GM19025 (cell line): Measurements from ENCODE around the gene SETBP1.

Experiments used
- ATAC-seq: cut with Tn5 transposase; IDR thresholded peaks from one replicate; pipeline ENCODE4 v1.9.1; 2021; ENCODE audit warnings: mild to moderate bottlenecking, low read depth, moderate library complexity; ENCODE audit not compliant: unreplicated experiment

The SETBP1 gene

DNA sequence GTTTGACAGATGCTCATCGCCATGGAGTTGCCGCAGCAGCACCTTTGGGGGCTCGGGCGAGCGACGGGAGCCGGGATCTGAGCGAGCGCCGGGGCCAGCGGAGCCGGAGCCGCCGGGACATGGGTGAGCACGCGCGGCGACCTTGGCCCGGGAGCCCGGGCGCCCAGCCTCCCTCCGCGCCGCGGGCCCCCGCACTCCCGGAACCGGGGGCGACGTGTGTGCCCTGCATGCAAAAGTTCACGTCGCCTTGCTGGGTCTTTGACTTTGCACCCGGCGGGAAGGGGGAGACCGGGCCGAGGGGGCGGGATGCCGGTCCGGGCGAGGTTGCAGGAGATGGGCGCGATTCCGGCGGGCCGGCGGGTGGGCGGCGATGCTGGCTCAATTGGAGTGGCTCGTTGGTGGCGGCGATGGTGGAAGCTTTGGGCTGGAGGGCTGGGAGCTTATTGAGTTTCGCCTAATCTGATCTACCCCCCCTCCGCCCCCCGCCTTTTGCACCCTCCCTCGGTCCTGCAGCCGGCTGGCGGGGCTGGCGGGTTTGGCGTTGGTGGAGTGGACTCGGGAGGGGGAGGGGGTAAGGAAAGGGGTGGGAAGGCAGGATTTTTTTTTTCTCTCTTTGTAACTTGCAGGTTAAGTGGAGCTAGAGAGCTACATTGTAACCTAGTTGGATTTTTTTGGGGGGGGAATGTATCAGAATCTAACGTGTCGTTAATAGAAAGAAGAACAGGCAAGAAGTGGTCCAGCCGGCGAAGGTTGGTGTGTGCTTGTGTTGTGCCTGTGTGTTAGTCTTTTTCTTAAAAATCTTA lies at the start of gene SETBP1:
Gene SETBP1 (plus strand): TSS at position 616 of the 803 bp plus-strand sequence. CDS start 20,459 bp downstream, outside the sequence.
- ATAC-seq = no peak

DNA sequence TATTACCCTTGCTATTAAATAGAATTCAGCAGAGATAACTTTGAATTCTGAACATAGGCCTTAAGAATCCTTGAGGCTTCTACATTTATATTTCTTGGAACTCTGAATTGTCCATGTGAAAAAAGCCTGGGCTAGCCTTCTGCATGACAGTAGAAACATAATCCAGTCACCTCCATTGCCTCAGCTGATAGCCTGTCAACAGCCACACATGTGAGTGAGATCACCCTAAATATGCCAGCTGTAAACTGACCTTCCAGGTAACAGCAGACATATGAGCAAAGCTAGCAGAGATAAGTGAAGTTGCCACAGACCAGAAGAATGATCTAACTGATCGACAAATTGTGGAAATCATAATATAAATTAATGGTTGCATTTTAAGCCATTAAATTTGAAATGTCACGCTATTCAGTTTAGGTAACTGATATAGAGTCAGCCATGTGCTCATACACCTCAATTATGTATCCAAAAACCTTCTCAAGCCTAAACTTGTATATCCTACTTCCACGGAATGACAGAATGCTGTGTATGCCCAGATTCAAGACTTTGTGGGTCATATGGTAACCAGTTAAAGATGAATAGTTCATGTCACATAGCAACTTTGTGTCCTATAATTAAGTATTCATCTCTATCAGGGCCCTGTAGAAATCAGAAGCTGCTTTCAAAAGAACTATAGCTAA lies 48.1 kb upstream of the SETBP1 start:
- no peak for ATAC-seq

DNA sequence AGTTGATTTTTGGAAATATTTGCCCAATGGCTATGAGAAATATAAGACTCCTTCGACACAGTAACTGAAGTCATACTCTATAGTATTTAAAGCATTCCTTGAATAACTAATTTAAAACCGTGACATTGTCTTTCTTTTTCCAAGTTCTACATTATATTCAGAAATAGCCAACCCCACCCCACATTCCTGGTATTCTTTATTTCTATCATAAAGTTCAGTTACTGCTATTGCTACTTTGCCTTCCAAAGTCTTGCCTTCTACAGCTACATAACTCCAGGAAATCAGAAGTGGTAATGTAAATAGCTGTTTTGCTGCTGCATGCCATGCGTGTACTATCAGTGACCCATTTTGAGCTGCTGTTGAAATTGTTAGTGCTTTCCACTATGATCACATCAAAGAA lies 45.1 kb upstream of the SETBP1 start:
- ATAC-seq = no peak

DNA sequence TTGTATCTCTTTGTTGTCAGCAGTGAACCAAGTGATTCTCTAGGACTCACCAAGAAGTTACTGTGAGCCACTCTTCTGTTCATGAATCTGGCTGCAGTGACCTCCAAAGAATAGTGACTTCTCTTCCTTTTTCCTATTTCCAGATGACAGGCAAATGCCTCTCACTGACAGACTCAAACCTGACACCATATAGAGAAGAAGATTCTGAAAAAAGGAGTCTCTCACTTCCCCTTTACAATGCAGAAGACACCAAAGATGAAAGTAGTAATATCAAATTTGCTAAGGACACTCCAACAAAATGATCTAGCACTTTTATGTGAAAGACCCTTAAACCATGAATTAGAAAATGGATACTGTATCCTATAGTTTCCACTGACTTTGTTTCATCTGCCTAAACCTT lies 44.4 kb upstream of the SETBP1 start:
- no peak for ATAC-seq

DNA sequence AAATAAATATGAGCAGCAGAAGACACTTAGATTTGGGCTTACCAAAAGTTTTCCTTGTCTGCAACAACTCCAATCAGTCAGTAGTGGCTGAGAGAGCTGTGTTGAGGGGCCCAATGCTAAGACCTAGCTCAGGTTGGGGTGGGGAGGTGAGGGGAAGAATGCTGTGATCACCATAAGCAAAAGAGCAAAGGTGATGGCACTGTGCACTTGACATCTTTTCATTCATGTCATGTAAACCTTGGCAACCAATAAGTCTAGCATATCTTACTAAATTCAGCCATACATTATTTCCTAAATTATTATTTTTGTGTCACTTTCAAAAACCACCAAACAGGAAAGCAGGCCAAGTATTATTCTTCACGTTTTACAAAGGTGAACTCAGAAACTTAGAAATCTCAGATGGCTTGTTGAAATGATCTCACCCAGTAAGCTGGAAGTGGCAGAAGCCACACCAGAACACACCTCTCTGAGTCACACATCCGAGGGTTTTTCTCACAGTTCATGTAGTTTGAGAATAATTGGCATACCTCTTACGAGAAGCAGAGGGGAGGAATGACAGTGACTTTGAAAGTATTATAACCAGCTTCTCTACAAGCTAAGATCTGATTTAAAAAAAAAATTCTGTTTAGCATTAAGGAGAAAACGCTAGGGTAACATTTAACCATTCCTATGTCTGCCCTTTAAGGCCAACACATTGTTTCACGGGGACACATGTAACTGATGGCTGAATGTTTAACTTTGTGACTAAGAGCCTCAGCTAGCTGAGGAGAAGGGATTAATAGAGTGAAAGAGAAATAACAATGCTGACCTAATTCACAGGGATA lies 43.3 kb upstream of the SETBP1 start:
- ATAC-seq = no peak

DNA sequence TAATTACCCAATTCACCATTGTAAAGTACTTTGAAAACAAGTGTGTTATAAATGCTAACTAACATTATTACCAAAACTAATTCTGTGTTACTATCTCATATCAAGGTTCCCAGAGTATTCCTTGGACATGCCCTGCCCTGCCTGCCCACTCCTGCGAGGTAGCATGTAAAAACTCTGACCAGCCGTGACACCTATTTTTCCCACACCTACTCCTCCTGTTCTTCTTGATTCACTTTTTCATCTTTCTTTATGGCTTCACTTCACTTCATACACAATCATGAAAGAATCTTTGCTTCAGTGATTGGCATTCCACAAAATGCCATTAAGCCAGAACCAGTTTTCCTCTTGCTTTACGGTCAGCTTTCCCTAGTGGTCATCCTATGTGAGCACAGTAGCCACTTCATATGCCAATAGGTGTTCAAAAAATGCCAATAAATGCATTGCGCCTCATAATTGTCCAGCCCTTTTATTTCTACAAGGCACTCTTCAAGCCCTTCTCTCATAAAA lies 42.6 kb upstream of the SETBP1 start:
- ATAC-seq = no peak

DNA sequence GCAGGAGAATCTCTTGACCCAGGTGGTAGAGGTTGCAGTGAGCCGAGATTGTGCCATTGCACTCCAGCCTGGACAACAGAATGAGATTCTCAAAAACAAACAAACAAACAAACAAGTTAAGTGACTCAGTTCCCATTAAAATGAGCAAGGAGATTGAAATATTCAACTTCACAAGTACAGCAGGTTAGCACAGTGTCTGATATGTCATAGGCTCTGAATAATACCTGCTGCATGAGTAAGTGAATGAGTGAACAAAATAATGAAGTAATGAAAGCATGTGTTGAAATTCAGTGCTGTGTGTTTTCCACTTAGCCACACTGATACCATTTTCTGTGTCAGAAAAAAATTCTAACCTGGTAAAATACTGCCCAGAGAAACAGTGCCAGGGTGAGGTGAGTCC lies 41.9 kb upstream of the SETBP1 start:
- ATAC-seq = no peak

DNA sequence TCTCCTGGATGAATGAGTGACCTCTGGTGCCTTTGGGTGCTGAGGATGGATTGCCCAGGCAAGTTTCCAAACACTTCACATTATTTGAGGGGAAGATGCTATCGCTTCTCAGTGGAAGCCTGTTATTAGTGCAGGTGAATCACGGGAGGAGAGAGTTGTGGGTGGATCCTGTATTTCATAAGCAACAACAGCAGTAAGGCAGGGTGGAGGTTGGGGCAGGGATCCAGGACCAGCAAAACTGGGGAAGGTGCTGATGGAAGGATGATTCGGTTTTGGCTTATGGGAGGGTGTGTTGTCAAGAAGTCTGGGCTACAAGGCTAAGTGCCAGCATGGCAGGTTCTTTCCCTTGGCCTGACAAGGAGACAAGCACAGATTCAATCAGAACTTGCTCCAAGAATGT lies 37.7 kb upstream of the SETBP1 start:
- no peak for ATAC-seq

DNA sequence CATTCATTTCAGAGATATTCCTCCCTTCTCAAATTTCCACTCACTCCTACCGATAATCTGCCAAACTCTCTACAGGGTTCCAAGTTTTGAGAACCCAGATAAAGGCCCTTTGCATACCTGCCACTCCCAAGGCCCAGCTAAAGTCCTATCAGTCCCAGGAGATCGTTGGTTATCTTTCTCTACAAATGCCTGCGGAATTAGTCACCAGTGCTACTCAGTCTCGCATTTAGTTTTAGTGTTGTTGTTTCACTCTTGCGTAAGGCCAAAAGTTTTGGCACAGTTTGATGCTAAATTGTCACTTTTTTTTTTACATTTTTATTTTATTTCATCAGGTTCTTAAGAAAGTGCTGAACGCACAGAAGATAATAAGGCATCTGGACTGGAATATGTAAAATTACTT lies 29.2 kb upstream of the SETBP1 start:
- no peak for ATAC-seq

DNA sequence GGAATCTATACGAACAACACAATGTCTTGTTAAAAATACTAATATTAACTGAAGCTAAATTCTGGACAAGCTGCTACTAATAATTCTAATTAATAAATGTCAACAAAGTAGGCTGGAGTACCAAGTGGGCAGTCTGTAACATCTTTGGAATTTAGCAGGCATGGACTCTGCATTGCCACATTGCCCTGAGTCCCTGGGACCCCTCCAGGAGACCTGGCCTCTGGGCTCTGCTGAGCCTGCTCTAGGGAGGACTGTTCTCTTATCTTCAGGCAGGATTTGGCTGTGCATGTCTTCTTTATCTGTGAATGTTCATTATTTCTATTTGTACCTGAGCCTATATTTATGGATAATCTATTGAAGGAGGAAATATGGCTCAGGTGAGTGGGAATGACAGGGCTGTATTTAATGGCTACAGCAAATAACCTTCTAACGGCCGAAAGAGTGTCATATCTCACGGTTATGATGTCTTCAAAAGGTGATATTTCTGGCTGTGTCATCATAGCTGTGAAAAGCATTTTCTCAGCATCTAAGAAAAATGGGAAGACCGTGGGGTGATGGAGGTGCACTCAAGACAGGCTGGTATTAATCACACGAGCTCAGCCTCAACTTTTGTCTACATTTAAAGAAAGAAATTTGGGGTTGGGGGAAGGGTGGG lies 28.6 kb upstream of the SETBP1 start:
- no peak for ATAC-seq

DNA sequence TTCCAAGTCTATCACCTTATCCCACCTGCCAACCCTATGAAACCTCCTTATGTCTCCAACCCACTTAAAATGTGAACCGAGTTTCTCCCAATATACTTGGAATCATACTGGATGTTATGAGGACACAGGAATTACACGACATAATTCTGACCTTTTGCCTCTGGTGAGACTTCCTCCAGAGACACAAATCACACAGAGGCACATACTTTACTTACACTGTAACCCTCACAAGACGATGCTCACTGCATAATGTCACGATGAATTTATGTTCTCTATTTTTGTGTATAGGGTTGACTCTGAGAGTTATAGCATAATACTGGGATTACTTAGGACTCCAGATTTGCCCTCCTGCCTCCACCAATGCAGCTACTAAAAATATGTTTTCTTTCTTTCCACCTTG lies 28.0 kb upstream of the SETBP1 start:
- ATAC-seq = no peak

DNA sequence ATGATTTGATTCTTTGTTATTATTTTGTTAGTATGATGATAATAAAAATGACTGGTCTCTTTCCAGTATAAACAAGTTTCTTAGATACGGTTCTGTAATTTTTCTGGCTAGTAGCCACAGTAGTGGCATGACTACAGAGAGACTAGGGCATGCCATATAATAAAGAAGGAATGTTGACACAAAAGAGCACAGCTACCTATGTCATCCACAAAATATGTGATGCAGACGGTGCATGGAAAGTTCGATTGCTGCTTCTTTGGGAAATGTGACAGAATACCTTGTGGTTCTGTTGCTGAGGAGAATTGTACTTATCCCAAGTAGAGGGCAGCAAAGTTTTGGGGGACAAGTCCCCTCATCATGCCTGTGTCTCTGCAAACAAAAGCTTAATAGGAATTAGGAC lies 26.1 kb upstream of the SETBP1 start:
- ATAC-seq = no peak

DNA sequence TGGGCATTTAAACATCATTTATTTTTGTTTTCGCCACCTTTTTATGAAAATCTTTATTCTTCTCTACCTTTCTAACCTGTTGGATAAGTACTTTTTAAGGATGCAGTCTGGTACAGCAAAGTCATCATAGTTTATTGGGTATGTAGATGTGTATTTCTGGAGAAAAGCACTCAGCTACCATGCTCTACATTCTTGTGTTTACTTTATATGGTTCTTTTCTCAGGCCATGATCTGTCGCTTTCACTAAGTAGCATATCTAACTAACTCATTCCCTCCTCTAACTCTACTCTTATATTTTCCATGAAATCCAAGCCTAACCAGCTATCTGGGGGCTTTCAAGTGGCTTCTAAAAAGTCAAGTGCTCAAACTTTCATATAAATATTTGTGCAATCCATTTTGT lies 25.3 kb upstream of the SETBP1 start:
- no peak for ATAC-seq

DNA sequence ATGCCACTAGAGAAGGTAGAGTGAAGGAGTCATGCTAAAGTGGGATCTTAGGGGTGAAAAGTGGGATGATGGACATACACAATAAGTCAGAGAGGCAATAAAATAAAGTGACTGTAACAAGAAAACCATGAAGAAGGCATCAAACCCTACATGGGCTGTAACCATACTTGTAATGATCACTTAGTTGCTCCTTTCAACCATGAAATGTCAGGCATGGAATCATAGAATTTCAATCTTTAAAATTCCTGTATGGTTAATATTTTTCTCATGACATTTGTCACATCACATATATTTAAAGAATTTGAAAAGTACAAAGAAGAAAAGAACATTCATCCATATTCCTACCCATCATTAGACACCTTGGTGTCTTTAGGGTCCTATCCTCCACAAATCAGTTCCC lies 20.9 kb upstream of the SETBP1 start:
- no peak for ATAC-seq

DNA sequence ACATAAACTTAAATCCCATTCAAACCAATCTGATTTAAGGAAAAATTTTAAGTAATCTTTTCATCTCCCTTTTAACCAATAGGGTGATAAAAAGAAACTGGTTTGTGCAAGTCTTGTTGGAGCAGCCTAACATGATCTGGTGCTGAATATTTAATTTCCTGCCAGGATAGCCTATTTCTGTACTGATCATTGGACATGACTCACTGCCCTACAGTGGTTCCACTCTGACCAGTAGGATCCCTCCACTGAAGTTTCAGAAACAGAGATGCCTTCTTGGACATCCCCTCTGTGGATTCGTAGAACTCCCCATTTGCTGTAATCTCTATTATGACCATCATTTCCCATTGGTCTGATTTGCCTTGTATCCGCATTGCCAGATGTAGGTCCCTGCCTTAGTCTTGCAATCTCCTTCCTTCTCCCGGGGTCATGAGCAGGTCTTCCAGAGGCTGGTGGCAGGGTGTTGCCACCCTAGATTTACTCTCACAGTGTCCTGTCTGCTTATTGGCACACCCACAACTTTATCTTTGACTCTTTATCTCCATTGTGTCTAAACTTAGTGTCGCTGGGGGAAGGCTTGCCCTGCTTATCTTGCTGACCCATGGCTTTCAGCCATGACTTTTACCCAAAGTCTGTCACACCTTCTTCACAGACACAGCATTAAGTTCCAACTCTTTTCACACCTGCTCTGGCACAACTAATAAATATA lies 12.3 kb upstream of the SETBP1 start:
- no peak for ATAC-seq

DNA sequence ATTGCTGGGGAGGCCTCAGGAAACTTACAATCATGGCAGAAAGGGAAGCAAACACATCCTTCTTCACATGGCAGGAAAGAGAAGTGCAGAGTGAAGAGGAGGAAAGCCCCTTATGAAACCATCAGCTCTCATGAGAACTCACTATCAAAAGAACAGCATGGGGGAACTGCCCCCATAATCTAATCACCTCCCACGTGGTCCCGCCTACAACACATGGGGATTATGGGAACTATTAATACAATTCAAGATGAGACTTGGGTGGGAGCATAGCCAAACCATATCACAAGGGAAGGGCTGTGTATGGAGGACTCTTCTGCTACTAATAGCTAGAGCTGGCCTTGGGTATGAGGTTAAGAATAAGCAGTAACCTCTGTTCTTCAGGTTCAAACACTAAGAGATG lies 8.8 kb upstream of the SETBP1 start:
- no peak for ATAC-seq

DNA sequence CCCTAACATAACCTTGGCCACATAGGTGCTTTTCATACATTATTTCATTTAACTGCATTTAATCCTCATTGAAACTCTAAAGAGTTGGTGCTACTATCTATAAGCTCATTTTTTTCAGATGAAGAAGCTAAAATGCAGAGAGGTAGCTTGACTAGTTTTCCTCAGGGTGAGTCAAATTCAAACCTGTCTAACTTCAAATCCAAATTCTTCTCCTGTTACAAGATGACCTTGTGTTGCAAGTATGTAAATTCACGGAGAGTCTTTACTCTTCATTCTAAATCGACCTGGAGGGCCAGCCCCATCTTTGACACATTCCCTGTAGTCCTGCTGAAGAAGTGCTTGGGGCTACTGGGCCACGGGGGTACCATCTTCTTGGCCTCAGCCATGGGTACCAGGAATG lies 8.2 kb upstream of the SETBP1 start:
- no peak for ATAC-seq

DNA sequence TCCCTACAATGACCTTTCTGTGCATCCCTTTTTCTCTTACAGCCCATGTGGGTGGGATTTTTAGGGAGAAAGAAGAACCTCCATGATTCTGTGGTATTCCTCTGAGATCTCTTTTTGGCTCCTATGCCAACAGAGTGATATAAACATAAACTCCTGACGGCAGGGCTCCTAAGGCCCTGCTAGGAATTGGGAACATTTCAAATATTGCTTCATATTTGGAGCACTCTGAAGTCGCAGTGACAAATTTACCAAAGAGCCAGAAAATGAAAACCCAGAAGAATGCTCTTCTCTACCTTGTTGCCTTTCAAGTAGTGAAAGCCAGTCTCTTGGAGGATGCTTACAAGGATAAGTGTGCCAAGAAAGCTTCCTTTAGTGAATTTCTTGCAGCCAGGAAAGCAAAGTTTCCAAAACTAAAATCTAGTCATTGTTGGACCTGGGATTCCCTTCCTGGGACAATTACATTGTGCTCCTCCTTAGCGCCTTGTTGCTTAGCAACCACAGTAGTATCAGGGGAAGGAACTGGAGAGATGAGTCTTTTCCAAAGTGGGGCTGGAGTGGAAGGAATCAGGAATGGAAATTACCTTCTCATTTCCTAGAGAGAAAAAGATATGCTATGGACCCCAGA lies 7.3 kb upstream of the SETBP1 start:
- no peak for ATAC-seq

DNA sequence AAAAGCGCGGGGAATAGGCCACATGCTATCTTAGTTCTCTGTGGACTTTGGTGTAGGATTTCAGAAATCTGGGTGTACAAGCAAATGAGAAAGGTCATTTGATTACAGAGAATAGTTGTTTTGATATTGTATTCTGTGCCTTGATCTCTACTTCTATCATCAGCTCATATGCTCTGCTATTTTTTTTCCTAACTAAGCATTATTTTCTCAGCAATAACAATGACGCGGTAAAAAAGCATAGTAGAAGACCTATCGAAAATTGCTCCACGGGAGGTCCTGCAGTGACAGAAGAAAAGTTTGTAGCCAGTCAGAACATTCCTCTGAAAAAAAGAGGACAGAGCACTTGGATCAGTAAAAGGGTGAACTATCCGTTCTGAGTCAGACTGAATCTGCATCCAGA lies 2.8 kb upstream of the SETBP1 start:
- ATAC-seq = no peak

DNA sequence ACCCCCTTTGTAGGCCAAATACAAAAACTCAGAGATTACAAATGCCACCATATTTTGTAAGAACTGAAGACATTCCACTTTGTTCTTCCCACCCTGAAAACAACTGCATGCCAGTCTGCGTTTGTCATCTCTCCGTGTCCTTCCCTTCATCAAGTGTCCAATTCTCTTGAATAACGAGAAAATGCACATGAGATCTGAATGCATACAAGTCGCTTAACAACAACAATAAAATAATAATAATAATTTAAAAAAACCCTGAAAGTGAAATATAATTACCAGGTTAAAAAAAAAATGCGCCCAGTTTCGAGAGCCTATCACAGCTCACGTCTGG lies 2.0 kb upstream of the SETBP1 start:
- no peak for ATAC-seq
